Spleen (tissue), 11 donors: ENCODE data around the gene F2RL1. TPM values are rescaled to one million over a fixed set of nuclear protein-coding genes. Genes with fewer than 3 reads are reported as not detected.
"Not testable (repeated sequence)": the region's sequence is repeated elsewhere in the genome, so short reads cannot be mapped to it uniquely, and the experiment has no call there.

Experiments
- DNase-seq: peaks from one replicate; pipeline ENCODE4 v3.0.0-alpha.2; 2020
- H3K27ac ChIP-seq, 8 donors: fragments of 200-600 bp; sonication (generic) in 7 of 8; 1 replicate in 4 of 8; 2 replicates in 4 of 8; pipeline versions ENCODE4 v1.5.0 to v1.8.0; 2016 to 2021; ENCODE audit warnings: inconsistent platforms in 4 of 8, mild to moderate bottlenecking in 4 of 8, moderate library complexity in 1 of 8
- H3K27me3 ChIP-seq, 7 donors: fragments of 200-600 bp; sonication (generic) in 6 of 7; replicated peaks in 1 of 7; 1 replicate in 4 of 7; 2 replicates in 3 of 7; pipeline versions ENCODE4 v1.5.0 to v1.8.0; 2016 to 2021; ENCODE audit warnings: inconsistent platforms in 3 of 7, mild to moderate bottlenecking in 1 of 7
- H3K36me3 ChIP-seq, 6 donors: fragments of 200-600 bp; sonication (generic) in 5 of 6; 1 replicate in 4 of 6; 2 replicates in 2 of 6; pipeline versions ENCODE4 v1.5.0 to v1.8.0; 2016 to 2021; ENCODE audit warnings: inconsistent platforms in 2 of 6
- H3K4me1 ChIP-seq, 6 donors: fragments of 200-600 bp; sonication (generic) in 5 of 6; 1 replicate in 3 of 6; 2 replicates in 3 of 6; pipeline versions ENCODE4 v1.5.0 to v1.8.0; 2016 to 2021; ENCODE audit warnings: inconsistent platforms in 3 of 6
- H3K4me3 ChIP-seq, 8 donors: fragments of 200-600 bp; sonication (generic) in 7 of 8; 1 replicate in 4 of 8; 2 replicates in 4 of 8; pipeline versions ENCODE4 v1.5.0 to v1.8.0; 2016 to 2021; ENCODE audit warnings: inconsistent platforms in 4 of 8, mild to moderate bottlenecking in 4 of 8, moderate library complexity in 2 of 8
- H3K9me3 ChIP-seq, 8 donors: fragments of 200-600 bp; sonication (generic) in 7 of 8; 1 replicate in 4 of 8; 2 replicates in 4 of 8; pipeline versions ENCODE4 v1.5.0 to v1.8.0; 2016 to 2021; ENCODE audit warnings: inconsistent platforms in 4 of 8
- POLR2A ChIP-seq, 3 donors: fragments of 450-650 bp; IDR thresholded peaks; one replicate each; pipeline ENCODE4 v1.5.1; 2017; ENCODE audit warnings: antibody characterized with exemption in 3 of 3, mild to moderate bottlenecking in 1 of 3
- POLR2AphosphoS5 ChIP-seq, 3 donors: sonication (generic); formaldehyde crosslinking; IDR thresholded peaks; one replicate each; pipeline ENCODE4 v1.5.1; 2017; ENCODE audit warnings: antibody characterized with exemption in 3 of 3
- WGBS, 5 donors: extraction: QIAGEN DNeasy Blood & Tissue Kit in 3 of 5; methylation state at CpG; one replicate each; pipeline versions ENCODE4 v1.1.5 to v1.1.7; 2013 to 2018; 5-methylcytosine and 5-hydroxymethylcytosine counted together
- intact Hi-C: fragments of 100-400 bp; cut with DNase I; formaldehyde crosslinking; loops from one replicate; pipeline ENCODE4 v1.15.0; 2023; ENCODE audit warnings: low total_unique reads
- polyA plus RNA-seq, 3 donors: library from polyadenylated mRNA; stranded (reverse); fragments of 200-250 nt; gene quantifications; one replicate each; pipeline ENCODE4 v1.2.1, GENCODE V29; 2013
- total RNA-seq, 7 donors: library from RNA; depleted of rRNA in 3 of 7; stranded (reverse); fragments of >200 nt in 3 of 7; fragmentation: NEBNext Ultra II Directional in 4 of 7; extraction: Animal tissue kit (Norgen Biotek cat#: 25700) in 4 of 7; gene quantifications; one replicate each; pipeline versions ENCODE4 v1.1.0 to v1.2.1, GENCODE V29; 2016 to 2021
- TF ChIP-seq, protein P1 (sequence below), 11 experiments: fragments of 200-600 bp in 7 of 11; fragments of 450-650 bp in 4 of 11; sonication (generic) in 4 of 11; IDR thresholded peaks in 8 of 11; conservative IDR thresholded peaks in 3 of 11; 1 replicate in 7 of 11; 2 replicates in 4 of 11; pipeline versions ENCODE4 v1.4.0 to v1.8.0; 2016 to 2021; ENCODE audit warnings: antibody characterized with exemption in 11 of 11, inconsistent platforms in 4 of 11, mild to moderate bottlenecking in 1 of 11
- donor health status: healthy with polysubstance abuse.
- donor health status: DM: no; HTN: no; CAD: no; lungs with moderate emphysema.
- donor health status: DM: no; HTN: no; CAD: no.
- donor health status: Bipolar disorder and iron deficiency.
- donor health status: healthy.
- donor health status: DM: no; HTN: no; CAD: no.
- donor health status: DM: yes; HTN: yes; CAD: no.

The F2RL1 gene
- total and polyA plus RNA-seq, 10 donors = 0.46 to 9.5 (median 4.6) TPM

DNA sequence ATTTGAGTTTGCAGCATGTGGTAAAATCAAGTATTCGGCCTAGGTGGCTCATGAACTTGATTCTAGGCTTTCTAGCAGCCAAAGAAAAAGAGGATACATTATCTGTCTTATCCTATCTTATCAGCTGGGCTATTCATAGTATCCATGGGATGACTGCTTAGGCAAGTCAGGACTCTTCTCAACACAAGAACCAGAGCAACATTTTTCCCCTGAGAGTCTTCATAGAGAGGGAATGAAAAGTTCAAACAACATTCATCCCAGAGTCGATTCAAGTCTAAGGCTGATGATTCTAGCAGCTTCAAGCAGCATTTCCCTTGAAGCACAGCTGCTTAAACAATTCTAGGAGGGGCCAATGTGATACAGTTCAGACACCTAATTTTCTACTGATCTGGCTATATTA, 33.9 kb downstream of the F2RL1 start:
- DNase-seq = no peak
- no peak for TF ChIP-seq POLR2A (IDR thresholded peaks at IDR 0.05)
- TF ChIP-seq, protein P1, sequence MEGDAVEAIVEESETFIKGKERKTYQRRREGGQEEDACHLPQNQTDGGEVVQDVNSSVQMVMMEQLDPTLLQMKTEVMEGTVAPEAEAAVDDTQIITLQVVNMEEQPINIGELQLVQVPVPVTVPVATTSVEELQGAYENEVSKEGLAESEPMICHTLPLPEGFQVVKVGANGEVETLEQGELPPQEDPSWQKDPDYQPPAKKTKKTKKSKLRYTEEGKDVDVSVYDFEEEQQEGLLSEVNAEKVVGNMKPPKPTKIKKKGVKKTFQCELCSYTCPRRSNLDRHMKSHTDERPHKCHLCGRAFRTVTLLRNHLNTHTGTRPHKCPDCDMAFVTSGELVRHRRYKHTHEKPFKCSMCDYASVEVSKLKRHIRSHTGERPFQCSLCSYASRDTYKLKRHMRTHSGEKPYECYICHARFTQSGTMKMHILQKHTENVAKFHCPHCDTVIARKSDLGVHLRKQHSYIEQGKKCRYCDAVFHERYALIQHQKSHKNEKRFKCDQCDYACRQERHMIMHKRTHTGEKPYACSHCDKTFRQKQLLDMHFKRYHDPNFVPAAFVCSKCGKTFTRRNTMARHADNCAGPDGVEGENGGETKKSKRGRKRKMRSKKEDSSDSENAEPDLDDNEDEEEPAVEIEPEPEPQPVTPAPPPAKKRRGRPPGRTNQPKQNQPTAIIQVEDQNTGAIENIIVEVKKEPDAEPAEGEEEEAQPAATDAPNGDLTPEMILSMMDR (IDR thresholded peaks at IDR 0.05 in 8 of 11, conservative IDR thresholded peaks at IDR 0.05 in 3 of 11) = no peak
- no peak for TF ChIP-seq POLR2AphosphoS5 (IDR thresholded peaks at IDR 0.05)
- intact Hi-C loops = no loop called here
- Histone ChIP-seq H3K4me3 (no peak overlapping the region), H3K27ac (peak overlapping the region in 4 of 8 donors; percentile 75 to 93 (median 88)), H3K36me3 (no peaks in the 10 kb centered on the region), H3K4me1 (peaks cover 5 to 87% (median 55%) of the 10 kb centered on the region in 6 donors), H3K27me3 (no peaks in the 10 kb centered on the region), H3K9me3 (no peaks in the 10 kb centered on the region)
- 52 to 70% (median 60%) methylated on average over 2 of the region's 2 CpGs for WGBS, 5 donors

- Histone ChIP-seq H3K27ac (peak overlapping the region in 6 of 8 donors; percentile 2 to 93 (median 86)), H3K4me1 (peaks cover 5 to 91% (median 55%) of the 10 kb centered on the region in 6 donors)
- intact Hi-C loops, H3K4me3 ChIP-seq, DNase-seq, H3K36me3 ChIP-seq, H3K27me3 ChIP-seq, H3K9me3 ChIP-seq: not testable (repeated sequence)
- 62 to 81% (median 77%) methylated on average over 3 of the region's 3 CpGs for WGBS, 5 donors
These were observed 34.9 kb downstream of the F2RL1 start for GRCh38 chr5:76853741-76854140.

- H3K27ac ChIP-seq = peak overlapping the region in 6 of 8 donors; percentile 16 to 93 (median 88)
- H3K27me3 ChIP-seq = no peaks in the 10 kb centered on the region
- intact Hi-C loops = no loop called here
- DNase-seq = no peak
- H3K9me3 ChIP-seq = no peaks in the 10 kb centered on the region
- H3K36me3 ChIP-seq = no peaks in the 10 kb centered on the region
- TF ChIP-seq, protein P1 (IDR thresholded peaks at IDR 0.05 in 8 of 11, conservative IDR thresholded peaks at IDR 0.05 in 3 of 11) = no peak
- TF ChIP-seq POLR2A (IDR thresholded peaks at IDR 0.05) (no peak), POLR2AphosphoS5 (IDR thresholded peaks at IDR 0.05) (no peak)
- peaks cover 5 to 93% (median 49%) of the 10 kb centered on the region in 6 donors for H3K4me1 ChIP-seq
- H3K4me3 ChIP-seq = peak overlapping the region in 1 of 8 donors; percentile 38
These were observed 35.8 kb downstream of the F2RL1 start for GRCh38 chr5:76854644-76855043.

DNA sequence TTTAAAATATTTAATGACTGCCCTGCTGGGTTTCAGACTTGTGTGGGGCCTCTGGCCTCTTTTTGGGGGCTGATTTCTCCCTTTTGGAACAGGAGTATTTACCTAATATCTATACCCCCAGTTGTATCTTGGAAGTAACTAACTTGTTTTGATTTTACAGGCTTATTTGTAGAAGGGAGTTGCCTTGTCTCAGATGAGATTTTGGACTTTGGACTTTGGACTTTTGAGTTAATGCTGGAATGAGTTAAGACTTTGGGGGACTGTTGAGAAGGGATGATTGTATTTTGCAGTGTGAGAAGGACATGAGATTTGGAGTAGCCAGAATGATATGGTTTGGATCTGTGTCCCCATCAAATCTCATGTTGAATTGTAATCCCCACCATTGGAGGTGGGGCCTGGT, 36.7 kb downstream of the F2RL1 start:
- H3K27me3 ChIP-seq, H3K36me3 ChIP-seq, intact Hi-C loops, DNase-seq, H3K9me3 ChIP-seq: not testable (repeated sequence)
- Histone ChIP-seq H3K27ac (peak overlapping the region; percentile 48 to 93 (median 86)), H3K4me3 (peak overlapping the region in 1 of 8 donors; percentile 38), H3K4me1 (peaks cover 5 to 89% (median 43%) of the 10 kb centered on the region in 6 donors)

DNA sequence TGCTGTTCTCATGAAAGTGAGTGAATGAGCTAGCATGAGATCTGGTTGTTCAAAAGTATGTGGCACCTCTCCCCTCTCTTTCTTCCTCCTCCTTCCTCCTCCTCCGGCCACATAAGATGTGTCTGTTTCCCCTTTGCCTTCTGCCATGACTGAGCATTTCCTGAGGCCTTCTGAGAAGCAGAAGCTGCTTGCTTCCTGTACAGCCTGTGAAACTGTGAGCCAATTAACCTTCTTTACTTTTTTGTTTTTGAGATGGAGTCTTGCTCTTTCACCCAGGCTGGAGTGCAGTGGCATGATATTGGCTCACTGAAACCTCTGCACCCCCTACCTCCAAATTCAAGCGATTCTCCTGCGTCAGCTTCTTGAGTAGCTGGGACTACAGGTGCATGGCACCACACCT, 37.1 kb downstream of the F2RL1 start:
- Histone ChIP-seq H3K36me3 (no peaks in the 10 kb centered on the region), H3K27me3 (no peaks in the 10 kb centered on the region), H3K4me3 (peak overlapping the region in 1 of 8 donors; percentile 38), H3K4me1 (peaks cover 5 to 85% (median 38%) of the 10 kb centered on the region in 6 donors), H3K27ac (peak overlapping the region; percentile 48 to 93 (median 86)), H3K9me3 (no peaks in the 10 kb centered on the region)
- no peak for DNase-seq
- WGBS, 5 donors = 16 to 39% (median 32%) methylated on average over 3 of the region's 3 CpGs
- intact Hi-C loops = no loop called here
- TF ChIP-seq POLR2AphosphoS5 (IDR thresholded peaks at IDR 0.05) = peak in 1 of 3 donors; percentile 79
- no peak for TF ChIP-seq POLR2A (IDR thresholded peaks at IDR 0.05)
- TF ChIP-seq, protein P1 (IDR thresholded peaks at IDR 0.05 in 8 of 11, conservative IDR thresholded peaks at IDR 0.05 in 3 of 11) = peak in 1 of 11 experiments; percentile 18

GRCh38 chr5:76856800-76857199, 38.0 kb downstream of the F2RL1 start:
- H3K36me3 ChIP-seq, H3K9me3 ChIP-seq, H3K27me3 ChIP-seq, intact Hi-C loops, DNase-seq: not testable (repeated sequence)
- peaks cover 5 to 76% (median 30%) of the 10 kb centered on the region in 6 donors for H3K4me1 ChIP-seq
- peak overlapping the region in 1 of 8 donors; percentile 38 for H3K4me3 ChIP-seq
- 57 to 78% (median 70%) methylated on average over 4 of the region's 4 CpGs for WGBS, 5 donors
- H3K27ac ChIP-seq = peak overlapping the region; percentile 48 to 93 (median 86)
